ENCODE measurements around the gene CKB. TPM values are rescaled to one million over a fixed set of nuclear protein-coding genes. Genes with fewer than 3 reads are reported as not detected.
"Not testable (repeated sequence)": the region's sequence is repeated elsewhere in the genome, so short reads cannot be mapped to it uniquely, and the experiment has no call there.

The CKB gene
- total RNA-seq, 6 donors from 2014 or later: 168 to 303 (median 231) TPM

GRCh38 chr14:103514596-103515421, 7.8 kb downstream of the CKB start:
- no peaks in the 10 kb centered on the region for H3K9me3 ChIP-seq
- H3K36me3 ChIP-seq: peaks cover 0 to 21% (median 8%) of the 10 kb centered on the region in 4 donors
- no peaks in the 10 kb centered on the region for H3K27me3 ChIP-seq
- ATAC-seq (ENCODE audit: low FRiP score in 2 of 2) (no peak), DNase-seq (no peak)
- TF ChIP-seq POLR2AphosphoS5 (IDR thresholded peaks at IDR 0.05) (no peak), EP300 (IDR thresholded peaks at IDR 0.05) (no peak), POLR2A (IDR thresholded peaks at IDR 0.05) (no peak)
- TF ChIP-seq, protein P1, sequence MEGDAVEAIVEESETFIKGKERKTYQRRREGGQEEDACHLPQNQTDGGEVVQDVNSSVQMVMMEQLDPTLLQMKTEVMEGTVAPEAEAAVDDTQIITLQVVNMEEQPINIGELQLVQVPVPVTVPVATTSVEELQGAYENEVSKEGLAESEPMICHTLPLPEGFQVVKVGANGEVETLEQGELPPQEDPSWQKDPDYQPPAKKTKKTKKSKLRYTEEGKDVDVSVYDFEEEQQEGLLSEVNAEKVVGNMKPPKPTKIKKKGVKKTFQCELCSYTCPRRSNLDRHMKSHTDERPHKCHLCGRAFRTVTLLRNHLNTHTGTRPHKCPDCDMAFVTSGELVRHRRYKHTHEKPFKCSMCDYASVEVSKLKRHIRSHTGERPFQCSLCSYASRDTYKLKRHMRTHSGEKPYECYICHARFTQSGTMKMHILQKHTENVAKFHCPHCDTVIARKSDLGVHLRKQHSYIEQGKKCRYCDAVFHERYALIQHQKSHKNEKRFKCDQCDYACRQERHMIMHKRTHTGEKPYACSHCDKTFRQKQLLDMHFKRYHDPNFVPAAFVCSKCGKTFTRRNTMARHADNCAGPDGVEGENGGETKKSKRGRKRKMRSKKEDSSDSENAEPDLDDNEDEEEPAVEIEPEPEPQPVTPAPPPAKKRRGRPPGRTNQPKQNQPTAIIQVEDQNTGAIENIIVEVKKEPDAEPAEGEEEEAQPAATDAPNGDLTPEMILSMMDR (IDR thresholded peaks at IDR 0.05): no peak
- WGBS, 2 donors: 84 to 88% methylated on average over 9 to 15 of the region's 18 CpGs
- no peak overlapping the region for H3K4me3 ChIP-seq
- peak overlapping the region in 2 of 4 donors; percentile 48 to 49 for H3K27ac ChIP-seq
- peaks cover 29 to 43% (median 35%) of the 10 kb centered on the region in 4 donors for H3K4me1 ChIP-seq

DNA sequence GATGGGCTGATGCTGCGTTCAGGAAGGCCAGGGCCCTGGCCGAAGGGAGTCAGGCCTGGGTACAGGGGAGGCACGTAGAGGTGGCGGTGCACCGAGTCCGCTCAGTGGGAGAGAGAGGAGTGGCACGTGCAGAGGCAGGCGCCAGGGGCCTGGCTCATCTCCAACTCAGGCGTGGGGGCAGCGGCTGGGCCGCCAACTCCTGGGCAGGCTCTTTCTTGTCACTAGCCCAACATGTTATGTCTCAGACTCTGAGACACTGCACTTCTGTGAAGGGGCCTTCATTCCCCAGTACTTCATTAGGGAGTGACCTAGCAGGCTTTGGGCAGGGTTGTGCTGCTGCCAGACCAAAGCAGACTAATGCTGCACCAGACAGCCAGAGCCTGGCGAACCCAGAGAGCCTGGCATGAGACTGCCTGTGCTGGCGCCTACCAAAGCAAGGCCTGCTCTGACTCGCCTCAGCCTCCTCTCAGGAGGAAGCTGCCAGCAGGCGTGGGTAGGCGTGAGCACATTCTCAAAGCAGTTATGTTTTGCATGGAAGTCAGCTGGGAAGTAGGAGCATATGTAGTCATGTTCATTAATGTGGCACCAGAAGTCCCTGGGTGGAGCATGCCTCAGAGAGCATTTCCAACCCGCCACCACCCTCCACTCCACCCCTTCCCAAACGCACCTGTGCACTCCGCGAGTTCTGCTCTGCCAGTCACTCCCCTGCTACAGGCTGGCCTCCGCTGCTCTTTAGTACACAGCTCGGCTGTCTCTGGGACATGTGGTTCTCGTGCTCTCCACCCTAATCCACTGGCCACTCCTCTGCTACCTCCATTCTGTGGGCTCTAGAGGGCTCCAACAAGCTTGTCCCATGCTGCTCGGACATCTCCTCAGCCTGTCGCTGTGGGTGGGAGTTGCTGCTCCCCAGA, 9.7 kb downstream of the CKB start:
- Histone ChIP-seq H3K27me3 (no peaks in the 10 kb centered on the region), H3K4me1 (peaks cover 13 to 24% (median 17%) of the 10 kb centered on the region in 4 donors), H3K4me3 (no peak overlapping the region), H3K9me3 (no peaks in the 10 kb centered on the region), H3K27ac (peak overlapping the region; percentile 69 to 83 (median 78)), H3K36me3 (peaks cover 0 to 31% (median 20%) of the 10 kb centered on the region in 4 donors)
- WGBS, 2 donors: 38 to 69% methylated on average over 17 to 25 of the region's 25 CpGs
- ATAC-seq (ENCODE audit: low FRiP score in 2 of 2) (peak; percentile 73 to 93), DNase-seq (peak; percentile 86 to 91)
- TF ChIP-seq POLR2AphosphoS5 (IDR thresholded peaks at IDR 0.05) (peak in 1 of 2 donors; percentile 9), EP300 (IDR thresholded peaks at IDR 0.05) (peak in 1 of 4 donors; percentile 29), POLR2A (IDR thresholded peaks at IDR 0.05) (no peak)
- TF ChIP-seq, protein P1 (IDR thresholded peaks at IDR 0.05): no peak

- 85 to 89% methylated on average over 7 to 8 of the region's 8 CpGs for WGBS, 2 donors
Measured at GRCh38 chr14:103512180-103512579, 10.4 kb downstream of the CKB start.

DNA sequence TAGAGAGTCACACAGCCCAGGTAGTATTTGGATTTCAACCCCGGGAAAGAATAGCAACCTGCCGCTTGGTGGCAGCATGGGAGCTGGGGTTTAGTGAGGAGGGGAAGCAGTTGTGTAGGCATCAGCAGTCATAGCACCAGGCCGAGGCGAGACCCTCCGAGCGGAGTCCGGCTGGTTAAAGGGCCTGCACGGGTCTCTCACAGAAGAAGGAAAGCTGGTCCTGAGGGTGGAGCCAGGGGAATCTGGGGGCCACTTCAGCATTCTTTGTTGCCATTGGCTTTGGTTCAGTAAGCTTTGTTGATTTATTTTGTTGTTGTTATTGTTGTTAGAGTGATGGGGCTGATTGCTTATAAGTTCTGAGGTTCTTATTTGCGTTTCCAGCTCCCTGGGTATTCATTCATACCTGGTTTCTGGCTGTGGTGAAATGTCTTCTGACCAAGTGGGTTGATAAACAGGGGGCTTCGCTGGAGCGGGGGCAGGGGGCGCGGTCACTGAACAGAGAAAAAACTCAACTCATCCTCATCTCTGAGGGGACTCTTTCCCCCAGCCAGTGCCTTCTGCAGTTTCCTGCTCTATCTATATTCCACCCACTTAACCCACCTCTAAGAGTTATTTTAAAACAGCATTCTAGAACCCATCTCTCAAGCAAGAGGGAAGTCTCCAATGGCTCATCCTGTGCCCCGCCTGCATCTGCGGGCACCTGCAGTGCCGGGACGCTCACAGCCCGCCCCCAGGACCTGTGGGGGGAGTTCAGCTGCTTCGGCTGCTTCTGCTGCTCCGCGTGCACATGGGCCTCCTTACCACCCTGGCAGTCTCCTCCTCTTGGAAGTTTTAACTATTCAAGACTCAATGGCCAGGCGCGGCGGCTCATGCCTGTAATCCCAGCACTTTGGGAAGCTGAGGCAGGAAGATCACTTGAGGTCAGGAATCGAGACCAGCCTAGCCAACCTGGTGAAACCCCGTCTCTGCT, 11.6 kb downstream of the CKB start:
- TF ChIP-seq, protein P1 (IDR thresholded peaks at IDR 0.05): no peak
- TF ChIP-seq EP300 (IDR thresholded peaks at IDR 0.05): no peak
- no peak for TF ChIP-seq POLR2A (IDR thresholded peaks at IDR 0.05)
- TF ChIP-seq POLR2AphosphoS5 (IDR thresholded peaks at IDR 0.05): no peak
- ATAC-seq (ENCODE audit: low FRiP score in 2 of 2) (no peak), DNase-seq (peak in 1 of 2 donors; percentile 66)
- no peaks in the 10 kb centered on the region for H3K9me3 ChIP-seq
- 84 to 87% methylated on average over 25 to 26 of the region's 26 CpGs for WGBS, 2 donors
- H3K4me3 ChIP-seq: no peak overlapping the region
- peaks cover 10 to 23% (median 15%) of the 10 kb centered on the region in 4 donors for H3K4me1 ChIP-seq
- H3K27ac ChIP-seq: peak overlapping the region; percentile 6 to 48 (median 26)
- peaks cover 0 to 44% (median 25%) of the 10 kb centered on the region in 4 donors for H3K36me3 ChIP-seq
- no peaks in the 10 kb centered on the region for H3K27me3 ChIP-seq

More at GRCh38 chr14:103512180-103512579, 10.4 kb downstream of the CKB start:
- not testable (repeated sequence) for H3K4me3 ChIP-seq; H3K9me3 ChIP-seq; H3K27me3 ChIP-seq; ATAC-seq (ENCODE audit: low FRiP score in 2 of 2); DNase-seq
- Histone ChIP-seq H3K36me3 (peaks cover 0 to 37% (median 22%) of the 10 kb centered on the region in 4 donors), H3K4me1 (peaks cover 10 to 23% (median 15%) of the 10 kb centered on the region in 4 donors), H3K27ac (peak overlapping the region; percentile 69 to 83 (median 78))
